Ramos (cell line): ENCODE results near the gene FAM20C.

ENCODE experiments used
- in situ Hi-C: fragments of 300-500 bp; cut with MboI; formaldehyde crosslinking; loops from one replicate; pipeline ENCODE4 v1.14.3; 2022; ENCODE audit warnings: low sequenced_read_pairs; ENCODE audit not compliant: unreplicated experiment

The FAM20C gene

GRCh38 chr7:219581-220150 lies 27.3 kb downstream of the FAM20C start:
- in situ Hi-C loops, result no loop called here

- in situ Hi-C loops, result no loop called here
Observed at GRCh38 chr7:220151-220841, 27.9 kb downstream of the FAM20C start.

DNA sequence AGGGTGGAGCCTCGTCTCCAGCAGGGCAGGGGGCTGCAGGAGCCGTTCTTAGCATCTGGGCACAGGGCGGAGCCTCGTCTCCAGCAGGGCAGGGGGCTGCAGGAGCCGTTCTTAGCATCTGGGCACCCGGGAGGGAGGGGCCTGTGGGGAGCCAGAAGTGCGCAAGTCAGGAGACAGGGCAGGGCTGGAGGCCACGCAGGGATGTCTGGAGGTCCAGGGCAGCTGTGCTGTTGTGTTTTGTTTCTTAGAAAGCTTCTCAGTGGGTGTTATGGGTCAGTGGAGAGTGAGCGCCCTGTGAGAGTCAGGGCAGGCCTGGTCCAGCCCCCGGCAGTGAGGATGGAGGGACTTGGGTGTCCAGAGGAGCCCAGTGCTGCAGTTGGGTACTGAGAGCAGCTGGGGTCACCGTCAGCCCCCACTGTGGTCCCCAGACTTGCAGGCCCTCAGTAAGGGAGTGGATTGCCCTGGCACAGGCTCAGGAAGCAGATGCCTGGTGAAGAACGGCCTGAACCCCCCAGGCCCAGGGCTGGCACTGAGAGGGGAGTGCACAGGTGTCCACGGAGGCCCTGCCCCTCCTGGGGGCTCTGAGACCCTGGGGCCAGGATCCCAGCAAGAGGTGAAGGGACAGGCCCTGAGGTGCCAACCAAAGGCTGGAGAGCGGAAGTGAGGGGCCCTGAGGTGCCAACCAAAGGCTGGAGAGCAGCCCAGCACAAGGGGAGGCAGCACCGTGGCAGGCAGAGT lies 29.8 kb downstream of the FAM20C start:
- in situ Hi-C loops, result no loop called here

- in situ Hi-C loops, result no loop called here
Observed at GRCh38 chr7:222716-223041, 30.3 kb downstream of the FAM20C start.

DNA sequence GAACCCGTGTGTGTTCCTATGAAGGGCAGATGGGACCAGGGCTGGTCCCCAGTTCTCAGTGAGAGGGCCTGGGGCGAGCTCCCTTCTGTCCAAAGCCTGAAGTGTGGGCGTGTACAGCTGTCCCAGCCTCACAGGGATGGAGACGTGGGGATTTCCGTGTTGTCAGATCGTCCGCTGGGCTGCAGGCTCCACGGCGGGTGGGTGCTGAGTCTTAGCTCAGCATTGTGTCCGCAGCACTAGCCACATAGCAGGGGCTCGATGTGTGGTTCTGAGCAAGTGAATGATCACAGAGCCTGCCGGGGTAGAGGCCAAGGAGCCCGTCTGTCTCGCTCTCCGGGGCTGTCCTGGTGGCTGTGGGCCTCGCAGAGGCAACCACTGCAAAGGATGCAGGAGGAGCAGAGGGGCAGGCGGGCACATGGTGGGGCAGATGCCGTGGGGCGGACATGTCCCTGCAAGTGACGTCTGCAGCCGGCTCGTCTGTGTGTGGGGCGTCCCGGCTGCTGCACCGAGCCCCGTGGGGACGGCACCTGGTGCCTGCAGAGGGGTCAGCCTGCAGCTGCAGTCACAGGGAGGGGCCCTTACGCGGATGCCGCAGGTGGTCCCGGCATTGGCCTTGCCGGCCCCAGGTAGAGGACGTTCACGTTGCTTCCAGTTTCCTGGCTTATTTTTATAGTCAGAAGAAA lies 30.9 kb downstream of the FAM20C start:
- in situ Hi-C loops, result no loop called here

- in situ Hi-C loops, result no loop called here
Observed at GRCh38 chr7:223861-224260, 31.5 kb downstream of the FAM20C start.

DNA sequence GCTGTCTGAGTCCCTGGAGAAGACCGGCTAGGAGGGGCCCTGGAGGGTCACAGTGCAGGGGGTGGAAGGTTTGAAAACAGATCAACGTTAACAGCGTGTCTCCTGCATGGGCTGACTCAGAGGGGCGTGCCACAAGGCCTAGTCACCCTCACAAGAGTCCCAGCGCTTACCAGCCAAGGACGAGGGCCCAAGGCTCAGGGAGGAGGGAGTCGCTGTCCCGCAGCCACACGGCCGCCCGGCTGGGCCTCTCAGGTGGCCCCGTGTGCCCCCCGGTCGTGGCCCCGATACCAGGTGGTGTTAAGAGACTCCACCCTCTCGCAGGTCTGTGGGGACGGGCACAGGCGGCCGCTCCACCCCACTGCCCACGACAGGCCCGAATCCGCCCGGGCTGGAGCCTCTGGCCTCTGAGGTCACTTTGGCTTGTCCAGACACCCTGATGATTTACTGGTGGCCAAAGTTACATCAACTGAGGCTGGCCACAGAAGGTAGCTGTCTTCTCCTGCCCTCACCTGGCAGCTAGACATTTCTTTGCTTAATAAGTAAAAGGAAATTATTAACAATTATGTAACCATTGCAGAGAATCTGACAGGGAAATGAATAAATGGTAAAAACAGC lies 34.0 kb downstream of the FAM20C start:
- in situ Hi-C loops, result no loop called here

DNA sequence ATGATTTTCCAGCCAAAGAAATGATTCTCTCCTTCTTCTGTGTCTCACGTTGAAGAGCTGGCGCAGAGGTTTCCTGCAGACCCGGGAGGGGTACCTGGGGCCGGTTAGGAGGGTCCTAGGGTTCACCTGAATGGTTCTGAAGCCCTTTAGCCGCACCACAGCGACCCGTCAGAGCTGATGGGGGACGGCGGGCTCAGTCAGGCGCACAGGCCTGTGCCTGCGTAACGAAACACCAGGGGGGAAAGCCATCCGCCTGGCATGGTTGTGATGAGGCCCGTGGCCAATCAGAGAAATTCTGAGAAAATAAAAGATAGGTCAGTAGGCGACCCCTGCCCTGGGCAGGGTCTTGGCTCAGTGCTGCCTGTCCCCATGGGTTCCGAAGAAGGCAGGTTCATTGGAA lies 35.6 kb downstream of the FAM20C start:
- in situ Hi-C loops, result no loop called here

- in situ Hi-C loops, result no loop called here
Observed at GRCh38 chr7:228610-229009, 36.2 kb downstream of the FAM20C start.

GRCh38 chr7:229184-229964 lies 37.0 kb downstream of the FAM20C start:
- in situ Hi-C loops, result no loop called here

DNA sequence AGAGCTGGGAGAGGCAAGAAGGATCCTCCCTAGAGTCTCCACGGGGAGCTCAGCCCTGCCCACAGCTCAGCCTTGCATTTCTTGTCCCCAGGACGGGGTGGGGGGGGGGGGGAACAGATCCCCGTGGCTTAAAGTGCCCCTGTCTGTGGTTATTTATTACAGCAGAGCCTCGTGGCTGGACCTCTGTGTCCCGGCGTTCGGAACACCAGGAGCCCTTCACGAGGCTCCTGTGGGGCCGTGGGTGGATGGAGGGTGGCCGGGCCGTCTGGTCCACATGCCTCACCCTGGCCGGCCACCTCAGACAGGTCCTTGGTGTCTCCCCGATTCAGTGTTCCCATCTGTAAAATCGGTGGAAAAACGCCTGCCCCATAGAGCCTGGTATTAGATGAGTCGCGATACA lies 37.9 kb downstream of the FAM20C start:
- in situ Hi-C loops, result no loop called here

- in situ Hi-C loops, result no loop called here
Observed at GRCh38 chr7:231030-231857, 38.9 kb downstream of the FAM20C start.

DNA sequence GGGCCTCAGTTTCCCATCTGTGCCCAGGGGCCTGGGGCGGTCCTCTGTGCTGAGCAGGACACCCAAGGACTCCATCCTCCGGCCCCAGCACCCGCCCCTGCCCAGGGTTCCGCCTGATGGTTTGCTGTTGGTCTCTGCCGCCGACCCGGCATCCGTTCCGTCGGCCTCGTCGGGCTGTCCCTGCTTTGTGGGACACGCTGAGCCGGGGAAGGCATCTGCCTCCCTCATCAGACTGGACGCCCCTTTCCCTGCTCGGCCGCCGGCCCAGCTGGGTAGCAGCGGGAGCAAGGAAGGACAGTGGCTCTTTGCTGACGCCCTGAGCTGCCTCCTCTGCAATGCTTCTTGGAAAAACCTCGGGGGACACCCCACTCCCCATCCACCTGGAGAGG lies 39.5 kb downstream of the FAM20C start:
- in situ Hi-C loops, result no loop called here

DNA sequence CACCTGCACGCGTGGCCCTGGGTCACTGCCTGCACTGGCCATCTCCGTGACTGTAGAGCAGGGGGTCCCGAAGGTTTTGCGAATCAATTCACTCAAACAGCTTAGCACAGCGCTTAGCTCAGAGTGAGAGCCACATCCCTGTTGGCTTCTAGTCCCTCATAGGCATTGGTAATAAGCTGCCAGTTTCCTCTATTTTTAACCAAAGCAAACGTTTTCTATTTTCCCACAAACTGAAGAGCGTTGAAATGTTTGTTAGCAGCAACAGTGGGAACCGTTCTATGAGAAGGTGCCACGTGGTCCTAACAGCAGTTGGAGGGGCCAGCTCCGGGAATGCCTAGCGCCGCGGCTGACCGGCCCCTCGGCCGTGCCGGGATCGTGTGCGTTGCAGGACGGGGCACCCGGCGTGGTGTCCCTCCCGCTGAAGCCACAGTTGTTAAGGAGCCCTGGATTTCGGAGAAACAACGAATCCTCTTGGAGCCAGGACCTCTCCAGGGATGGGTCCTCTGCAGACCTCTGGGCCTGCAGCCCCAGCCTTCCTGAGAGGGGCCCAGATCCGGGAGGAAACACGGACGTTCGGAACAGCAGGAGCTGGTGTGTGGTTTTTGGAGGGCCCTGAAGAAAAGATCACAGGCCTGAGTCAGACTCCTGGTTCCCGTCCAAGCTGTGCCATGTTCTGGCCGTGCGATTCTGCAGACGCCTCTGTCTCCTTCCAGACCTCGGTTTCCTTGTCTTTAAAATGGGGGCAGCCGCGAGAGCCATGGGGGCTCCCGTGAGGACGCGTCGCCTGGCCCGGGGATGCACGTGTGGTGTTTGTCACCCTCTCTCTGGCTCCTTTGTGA lies 40.3 kb downstream of the FAM20C start:
- in situ Hi-C loops, result no loop called here

- in situ Hi-C loops, result no loop called here
Observed at GRCh38 chr7:233249-234035, 41.1 kb downstream of the FAM20C start.

DNA sequence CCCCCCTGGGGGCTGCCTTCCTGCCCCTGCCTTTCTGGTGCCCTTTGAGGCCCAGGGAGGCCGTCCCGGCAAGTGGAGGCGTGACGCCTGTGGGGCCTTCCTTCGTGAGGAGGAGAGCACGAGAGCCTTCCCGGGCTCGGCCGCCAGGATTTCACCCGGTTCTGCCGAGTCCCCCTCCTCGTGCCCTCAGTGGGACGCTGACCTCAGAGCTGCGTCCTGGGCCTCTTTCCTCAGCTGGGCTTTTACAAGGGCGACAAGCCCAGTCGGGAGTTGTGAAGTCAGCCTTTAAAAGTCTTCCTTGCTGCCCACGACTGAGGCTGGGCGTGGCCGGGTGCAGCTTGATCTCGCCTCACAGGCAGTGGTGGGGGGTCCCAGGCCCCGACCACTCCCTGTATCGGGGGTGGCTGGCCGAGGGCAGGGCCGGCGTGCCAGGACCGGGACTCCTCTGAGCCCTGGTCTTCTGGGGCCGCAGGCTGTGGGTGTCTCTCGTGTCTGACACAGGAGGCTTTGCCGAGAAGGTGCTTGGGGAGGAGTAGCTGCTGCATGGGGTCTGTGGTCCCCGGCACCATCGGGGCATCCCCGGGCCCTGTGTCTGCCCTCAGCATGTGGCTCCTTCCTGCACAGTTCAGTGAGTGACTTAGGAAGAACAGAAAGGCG lies 41.8 kb downstream of the FAM20C start:
- in situ Hi-C loops, result no loop called here
